T1000 (cell line): ENCODE data around the gene SGSH.

ENCODE experiments used
- DNase-seq: peaks from one replicate; lab custom pipeline; 2025; ENCODE audit warnings: mixed read lengths; lab: John Stamatoyannopoulos, UW

Gene SGSH

GRCh38 chr17:80227156-80227555 lies 7.0 kb upstream of the SGSH start:
- DNase-seq = no peak

- no peak for DNase-seq
Observed at GRCh38 chr17:80225230-80225629, 5.1 kb upstream of the SGSH start.

- no peak for DNase-seq
Observed at GRCh38 chr17:80224683-80225082, 4.5 kb upstream of the SGSH start.

- DNase-seq = no peak
Observed at GRCh38 chr17:80223838-80224497, 3.8 kb upstream of the SGSH start.

GRCh38 chr17:80223142-80223815 lies 3.1 kb upstream of the SGSH start:
- no peak for DNase-seq

- DNase-seq = no peak
Observed at GRCh38 chr17:80222376-80223141, 2.4 kb upstream of the SGSH start.

GRCh38 chr17:80221351-80222105 lies 1.4 kb upstream of the SGSH start:
- DNase-seq = no peak

GRCh38 chr17:80220736-80221215 lies 643 bp upstream of the SGSH start:
- DNase-seq = peak; percentile 48

GRCh38 chr17:80219763-80220053 lies 425 bp downstream of the SGSH start:
- no peak for DNase-seq

- DNase-seq = peak; percentile 81
Observed at GRCh38 chr17:80219013-80219762, 945 bp downstream of the SGSH start.

- no peak for DNase-seq
Observed at GRCh38 chr17:80218391-80218790, 1.7 kb downstream of the SGSH start.

- no peak for DNase-seq
Observed at GRCh38 chr17:80217703-80218362, 2.3 kb downstream of the SGSH start.

GRCh38 chr17:80216473-80217456 lies 3.4 kb downstream of the SGSH start:
- no peak for DNase-seq

- DNase-seq = no peak
Observed at GRCh38 chr17:80214878-80215210, 5.3 kb downstream of the SGSH start.

- DNase-seq = no peak
Observed at GRCh38 chr17:80214012-80214877, 5.9 kb downstream of the SGSH start.

- no peak for DNase-seq
Observed at GRCh38 chr17:80213643-80213975, 6.5 kb downstream of the SGSH start.

- no peak for DNase-seq
Observed at GRCh38 chr17:80212962-80213642, 7.0 kb downstream of the SGSH start.

GRCh38 chr17:80212511-80212910 lies 7.6 kb downstream of the SGSH start:
- no peak for DNase-seq

GRCh38 chr17:80212109-80212508 lies 8.0 kb downstream of the SGSH start:
- DNase-seq = no peak
